Dedifferentiated amniotic fluid mesenchymal stem cell (primary cell): ENCODE results near the gene HAVCR1.
"Not testable (repeated sequence)": the region's sequence is repeated elsewhere in the genome, so short reads cannot be mapped to it uniquely, and the experiment has no call there.

Source experiments
- DNase-seq: peaks from one replicate; pipeline ENCODE4 v3.0.0-alpha.2; 2016; ENCODE audit errors: extremely low spot score

HAVCR1 gene

DNA sequence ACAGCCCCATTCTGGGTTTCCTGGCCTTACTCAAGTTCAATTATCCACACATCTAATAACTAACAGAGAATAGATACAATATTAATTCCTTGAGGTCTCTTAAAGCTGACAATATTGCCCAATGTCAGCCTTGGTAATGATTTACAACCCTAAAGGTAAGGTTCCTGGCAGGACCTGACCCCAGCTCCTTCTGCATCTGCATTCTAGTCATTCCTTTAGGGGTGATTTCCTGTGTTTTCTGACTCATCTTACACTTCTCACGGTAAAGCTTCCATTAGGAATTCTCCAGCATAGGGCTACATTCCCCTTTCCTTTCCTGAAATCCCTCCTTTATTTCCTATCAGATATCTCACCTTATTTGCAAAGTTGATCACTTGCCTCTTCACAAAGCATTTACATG is 9.3 kb downstream of the HAVCR1 start:
- DNase-seq: no peak

DNA sequence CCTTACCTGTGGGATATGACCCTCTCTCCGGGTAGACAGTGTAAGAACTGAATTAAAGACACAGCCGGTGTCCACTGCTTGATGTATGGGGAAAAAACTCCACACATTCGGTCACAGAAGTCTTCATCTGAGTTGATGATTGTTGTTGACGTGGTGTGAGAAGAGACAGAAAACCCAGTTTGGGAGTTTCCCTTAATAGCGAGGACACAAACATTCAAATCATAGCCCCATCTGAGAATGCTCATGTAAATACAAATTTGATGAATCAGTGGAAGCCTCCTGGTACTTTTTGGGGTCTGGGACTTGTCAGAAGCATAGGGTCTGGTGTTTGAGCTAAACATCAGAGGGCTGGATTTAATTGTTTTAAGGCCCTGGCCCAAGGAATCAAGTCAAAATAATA is 11.0 kb downstream of the HAVCR1 start:
- no peak for DNase-seq

DNA sequence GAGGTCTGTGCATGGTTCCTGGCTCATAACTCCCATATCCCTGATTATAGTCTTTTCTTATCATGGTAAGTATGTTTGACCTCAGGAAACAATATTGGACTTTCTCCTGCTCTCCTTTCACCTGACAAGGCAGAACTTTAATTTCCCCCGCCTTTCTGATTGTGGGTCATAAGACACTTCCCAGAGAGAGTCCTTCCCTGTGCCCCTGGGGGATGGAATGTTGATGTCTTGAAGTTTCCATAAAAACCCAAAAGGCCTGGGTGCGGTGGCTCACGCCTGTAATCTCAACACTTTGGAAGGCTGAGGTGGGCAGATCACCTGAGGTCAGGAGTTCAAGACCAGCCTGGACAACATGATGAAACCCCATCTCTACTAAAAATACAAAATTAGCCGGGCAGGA is 11.9 kb downstream of the HAVCR1 start:
- not testable (repeated sequence) for DNase-seq

DNA sequence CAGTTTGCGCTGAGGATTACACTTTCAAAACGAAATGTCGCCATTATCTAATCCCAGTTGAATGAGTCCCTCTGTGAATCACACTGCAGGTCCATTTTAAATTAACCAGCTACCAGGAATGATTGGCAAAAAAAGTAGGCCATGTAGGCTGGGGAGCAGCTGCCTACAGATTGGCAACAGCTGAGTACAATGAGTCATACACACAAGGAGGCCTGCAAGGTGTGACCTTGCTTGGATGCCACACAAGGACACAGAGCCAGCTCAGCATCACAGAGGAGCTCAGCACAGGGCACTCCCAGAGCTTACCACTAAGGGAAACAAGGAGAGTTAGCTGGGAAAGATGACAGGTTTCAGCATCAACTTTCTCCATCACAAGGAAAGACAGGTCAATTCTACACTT is 12.9 kb downstream of the HAVCR1 start:
- DNase-seq: no peak

DNA sequence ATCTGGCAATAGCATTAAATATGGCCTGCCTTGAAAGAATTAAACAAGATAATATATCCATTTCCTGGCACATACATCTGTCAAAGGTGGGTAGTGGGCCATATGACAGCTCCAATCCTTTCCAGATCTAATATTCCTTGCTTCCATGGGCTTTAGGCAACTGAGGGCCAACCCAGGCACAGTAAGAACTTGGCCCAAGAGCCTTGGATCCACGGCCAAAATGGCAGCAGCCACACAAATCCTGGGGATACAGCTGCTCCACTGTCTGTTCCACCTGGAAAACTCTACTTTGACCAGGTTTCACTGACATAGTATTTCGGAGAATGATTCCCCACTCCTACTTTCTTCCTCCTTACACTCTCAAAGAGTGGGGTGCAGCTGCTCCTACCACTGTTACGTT is 13.3 kb downstream of the HAVCR1 start:
- no peak for DNase-seq

DNA sequence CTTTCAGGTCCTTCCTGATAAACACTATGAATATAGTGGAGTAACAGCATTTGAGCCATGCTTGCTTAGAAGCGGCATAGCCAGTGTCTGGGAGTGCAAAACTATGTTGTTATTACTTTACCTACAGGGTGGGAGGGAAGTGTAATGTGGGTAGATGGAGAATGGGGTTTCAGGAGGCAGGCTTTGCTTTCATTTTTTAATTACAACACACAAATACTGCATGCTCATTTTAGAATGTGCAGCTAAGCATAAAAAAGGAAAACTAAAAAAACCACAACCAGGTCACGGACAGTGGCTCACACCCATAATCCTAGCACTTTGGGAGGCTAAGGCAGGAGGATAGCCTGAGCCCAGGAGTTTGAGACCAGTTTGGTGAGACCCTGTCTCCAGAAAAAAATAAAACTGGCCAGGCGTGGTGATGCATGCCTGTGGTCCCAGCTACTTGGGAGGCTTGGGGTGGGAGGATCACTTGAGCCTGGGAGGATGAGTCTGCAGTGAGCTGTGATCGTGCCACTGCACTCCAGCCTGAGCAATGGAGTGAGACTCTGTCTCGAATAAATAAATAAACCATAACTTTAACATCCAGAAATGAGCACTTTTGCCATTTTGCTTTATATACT is 20.2 kb downstream of the HAVCR1 start:
- DNase-seq: no peak

DNA sequence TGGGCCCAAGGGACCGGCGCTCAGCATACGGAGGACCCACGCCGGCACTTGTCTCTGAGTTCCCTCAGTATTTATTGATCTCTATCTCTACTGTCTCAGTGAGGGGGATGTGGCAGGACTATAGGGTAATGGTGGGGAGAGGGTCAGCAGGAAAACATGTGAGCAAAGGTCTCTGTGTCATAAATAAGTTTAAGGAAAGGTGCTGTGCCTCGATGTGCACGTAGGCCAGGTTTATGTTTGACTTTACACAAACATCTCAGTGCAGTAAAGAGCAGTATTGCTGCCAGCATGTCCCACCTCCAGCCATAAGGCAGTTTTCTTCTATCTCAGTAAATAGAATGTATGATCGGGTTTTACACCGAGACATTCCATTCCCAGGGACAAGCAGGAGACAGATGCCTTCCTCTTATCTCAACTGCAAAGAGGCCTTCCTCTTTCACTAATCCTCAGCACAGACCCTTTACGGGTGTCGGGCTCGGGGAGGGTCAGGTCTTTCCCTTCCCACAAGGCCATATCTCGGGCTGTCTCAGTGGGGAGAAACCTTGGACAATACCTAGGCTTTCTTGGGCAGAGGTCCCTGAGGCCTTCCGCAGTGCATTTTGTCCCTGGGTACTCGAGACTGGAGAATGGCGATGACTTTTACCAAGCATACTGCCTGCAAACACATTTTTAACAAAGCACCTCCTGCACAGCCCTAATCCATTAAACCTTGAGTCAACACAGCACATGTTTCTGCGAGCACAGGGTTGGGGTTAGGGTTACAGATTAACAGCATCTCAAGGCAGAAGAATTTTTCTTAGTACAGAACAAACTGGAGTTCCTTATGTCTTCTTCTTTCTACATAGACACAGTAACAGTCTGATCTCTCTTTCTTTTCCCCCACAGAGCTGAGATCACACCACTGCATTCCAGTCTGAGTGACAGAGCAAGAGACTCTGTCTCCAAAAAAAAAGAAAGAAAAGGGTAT is 24.5 kb downstream of the HAVCR1 start:
- DNase-seq: not testable (repeated sequence)

DNA sequence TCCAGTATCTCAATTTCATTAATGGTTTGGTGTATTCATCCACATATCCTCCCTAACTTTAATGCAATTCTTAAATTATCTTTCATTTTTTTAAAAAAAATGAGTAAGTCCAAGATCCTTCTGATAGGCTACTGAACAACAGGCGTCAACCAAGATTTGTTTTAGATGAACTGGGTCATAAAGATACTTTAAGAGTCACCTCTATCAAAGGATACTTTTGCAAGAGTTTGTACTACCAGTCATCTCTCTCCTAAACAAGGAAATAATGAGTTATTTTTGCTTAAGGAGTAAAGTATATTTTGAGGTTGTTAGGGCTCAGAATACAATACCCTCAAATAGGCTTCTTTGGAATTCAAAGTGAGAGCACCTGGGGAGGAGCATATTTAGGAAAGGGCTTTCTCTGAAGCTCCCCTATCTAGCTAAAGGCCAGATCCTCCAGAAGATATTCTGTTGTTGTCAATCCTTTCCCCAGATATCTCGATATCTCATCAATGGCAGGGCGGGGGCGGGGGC is 25.8 kb downstream of the HAVCR1 start:
- DNase-seq: no peak

DNA sequence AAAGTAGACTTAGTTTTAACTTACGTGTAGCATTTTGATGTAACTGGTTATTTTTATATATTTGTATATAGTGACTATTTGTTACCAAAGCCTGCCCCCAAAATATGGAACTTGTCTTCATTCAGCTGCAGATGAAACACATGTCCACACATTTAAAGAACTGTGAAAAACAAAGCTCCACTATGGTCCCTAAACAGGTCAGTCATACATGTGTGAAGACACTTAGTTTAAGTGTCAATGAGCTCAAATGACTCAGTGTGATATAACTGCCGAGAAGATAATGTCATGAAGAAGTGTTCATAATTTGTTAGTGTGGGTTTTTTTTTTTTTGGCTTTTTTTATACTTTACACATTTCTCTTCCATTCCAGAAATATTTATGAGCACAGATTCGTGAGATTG is 28.2 kb downstream of the HAVCR1 start:
- DNase-seq: no peak

DNA sequence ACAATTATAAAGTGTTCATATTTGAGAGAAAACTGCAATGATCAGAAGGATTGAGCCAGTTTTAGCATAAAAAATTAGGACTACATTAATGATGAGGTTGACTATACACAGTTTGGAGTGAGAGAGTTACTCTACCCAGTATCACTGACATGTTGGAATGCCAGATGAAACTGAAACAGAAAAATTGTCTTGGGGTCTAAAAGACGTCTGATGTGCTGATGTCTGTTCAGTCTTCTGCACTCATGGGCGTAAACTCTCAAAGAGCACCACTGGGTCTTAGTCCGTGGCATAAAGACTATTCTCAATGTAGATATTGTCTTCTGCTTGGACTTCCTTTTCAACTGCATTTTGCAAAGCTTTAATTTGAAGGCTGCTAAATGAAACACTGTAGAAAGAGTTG is 29.5 kb downstream of the HAVCR1 start:
- DNase-seq: no peak

DNA sequence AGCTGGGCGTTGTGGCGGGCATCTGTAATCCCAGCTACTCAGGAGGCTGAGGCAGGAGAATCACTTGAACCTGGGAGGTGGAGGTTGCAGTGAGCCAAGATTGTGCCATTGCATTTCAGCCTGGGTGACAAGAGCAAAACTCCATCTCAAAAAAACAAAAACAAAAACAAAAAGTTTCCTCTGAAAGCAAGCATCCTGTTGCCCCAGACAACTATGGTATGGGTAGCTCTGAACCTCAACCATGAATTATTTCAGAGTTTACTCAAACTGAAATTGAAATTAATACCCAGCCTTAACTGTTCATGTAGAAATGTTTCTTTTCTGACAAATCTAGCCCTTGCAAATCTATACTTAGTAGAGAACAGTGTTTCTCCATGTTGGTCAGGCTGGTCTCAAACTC is 31.3 kb downstream of the HAVCR1 start:
- DNase-seq: not testable (repeated sequence)

DNA sequence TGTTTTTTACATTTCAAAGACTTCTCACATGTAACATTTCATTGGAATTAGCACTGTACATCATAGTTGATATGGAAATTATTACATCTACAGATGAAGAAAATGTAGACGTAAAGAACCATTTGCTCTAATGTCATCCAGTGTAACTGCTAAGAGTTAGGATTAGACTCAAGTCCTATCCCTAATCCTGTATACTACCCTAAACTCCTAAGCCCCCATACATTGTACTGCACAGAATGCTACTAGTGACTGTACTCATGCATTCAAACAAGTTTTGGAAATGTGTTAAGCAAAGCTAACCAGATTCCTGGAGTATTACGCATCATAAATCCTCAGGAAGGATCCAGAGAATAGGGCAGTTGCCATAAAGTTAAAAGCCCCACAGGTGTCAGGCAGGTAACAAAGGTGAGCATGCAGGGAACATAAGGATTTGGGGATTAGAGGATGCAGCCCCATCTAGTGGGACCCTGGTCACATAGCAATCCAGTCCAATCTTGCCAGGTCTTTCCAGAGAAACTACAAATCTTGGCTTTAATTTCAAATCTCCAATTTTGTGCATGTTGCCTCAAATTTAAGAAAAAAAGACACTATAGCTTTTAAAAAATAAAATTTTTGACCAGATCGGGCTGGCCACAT is 32.0 kb downstream of the HAVCR1 start:
- no peak for DNase-seq

DNA sequence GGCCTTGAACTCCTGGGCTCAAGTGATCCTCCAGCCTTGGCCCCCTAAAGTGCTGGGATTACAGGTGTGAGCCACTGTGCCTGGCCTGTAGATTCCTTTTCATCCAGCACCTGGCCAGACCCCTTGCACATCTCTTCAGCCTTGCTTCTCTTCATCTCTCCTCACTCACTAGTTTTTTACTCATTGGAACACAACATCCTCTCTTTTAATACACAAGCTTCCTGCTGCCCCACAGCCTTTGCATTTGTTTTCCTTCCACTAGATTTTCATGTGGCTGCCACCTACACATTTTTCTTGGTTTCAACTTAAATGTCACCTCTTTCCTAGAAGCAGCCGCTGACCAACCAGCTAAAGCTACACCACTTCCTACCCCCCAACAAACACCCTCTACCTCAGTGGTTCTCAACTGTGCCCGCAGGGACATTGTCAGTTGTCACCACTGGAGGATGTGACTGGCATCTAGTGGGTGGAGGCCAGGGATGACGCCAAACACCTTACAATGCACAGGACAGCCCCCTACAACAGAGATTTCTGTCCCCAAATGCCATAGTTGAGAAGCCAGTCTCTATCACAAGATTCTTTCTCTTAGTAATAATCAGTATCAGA is 33.7 kb downstream of the HAVCR1 start:
- DNase-seq: no peak

DNA sequence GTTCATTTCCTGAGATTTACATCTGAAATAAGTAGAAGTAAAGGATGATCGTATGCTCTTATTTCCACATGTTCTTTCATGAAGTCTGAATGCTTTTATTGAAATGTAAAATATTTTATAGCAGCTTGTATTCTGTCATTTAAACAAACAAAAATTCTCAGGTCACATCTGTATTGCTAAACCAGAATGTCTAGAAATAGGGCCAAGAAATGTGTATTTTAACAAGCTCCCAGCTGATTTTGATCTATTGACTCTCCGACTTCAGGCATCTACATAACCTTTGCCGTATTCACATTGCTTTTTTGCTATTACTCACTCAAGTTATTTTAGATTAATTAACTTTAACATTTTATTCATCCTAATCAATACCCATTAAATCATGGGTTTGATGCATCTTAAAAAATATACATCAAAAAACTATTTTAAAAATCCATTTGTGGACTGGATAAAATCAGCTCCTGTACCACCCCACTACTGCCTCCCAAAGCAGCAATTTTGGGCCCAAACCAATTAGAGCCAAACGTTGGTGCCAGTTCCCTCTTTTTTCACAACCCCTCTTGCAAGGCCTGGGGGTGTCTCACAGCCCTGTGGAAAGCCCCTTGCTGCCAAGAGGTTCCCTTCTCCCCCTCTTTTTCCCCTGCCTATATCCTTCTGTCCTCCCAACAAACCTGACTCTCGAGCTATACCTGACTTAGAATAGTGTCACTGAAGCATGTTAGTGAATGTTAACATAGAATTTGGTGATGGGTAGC is 34.5 kb downstream of the HAVCR1 start:
- no peak for DNase-seq

DNA sequence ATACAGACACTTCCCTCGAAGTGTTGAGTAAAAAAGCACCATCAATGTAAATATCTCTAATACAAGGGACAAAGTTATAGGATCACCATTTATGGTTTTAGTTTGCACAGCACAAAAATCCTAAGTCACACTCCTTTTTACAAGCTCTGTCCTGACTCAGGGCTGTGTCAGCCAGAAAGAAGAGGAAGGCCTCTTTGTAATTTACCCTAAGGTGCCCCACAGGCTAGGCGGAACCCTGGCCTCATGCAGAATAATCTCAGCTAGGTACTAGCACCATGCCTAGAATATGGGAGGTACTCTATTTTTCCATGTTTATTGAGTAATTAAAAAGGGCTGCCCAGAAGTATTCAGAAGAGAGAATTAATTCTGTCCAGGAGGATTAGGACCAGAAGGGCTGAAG is 36.9 kb downstream of the HAVCR1 start:
- DNase-seq: no peak

DNA sequence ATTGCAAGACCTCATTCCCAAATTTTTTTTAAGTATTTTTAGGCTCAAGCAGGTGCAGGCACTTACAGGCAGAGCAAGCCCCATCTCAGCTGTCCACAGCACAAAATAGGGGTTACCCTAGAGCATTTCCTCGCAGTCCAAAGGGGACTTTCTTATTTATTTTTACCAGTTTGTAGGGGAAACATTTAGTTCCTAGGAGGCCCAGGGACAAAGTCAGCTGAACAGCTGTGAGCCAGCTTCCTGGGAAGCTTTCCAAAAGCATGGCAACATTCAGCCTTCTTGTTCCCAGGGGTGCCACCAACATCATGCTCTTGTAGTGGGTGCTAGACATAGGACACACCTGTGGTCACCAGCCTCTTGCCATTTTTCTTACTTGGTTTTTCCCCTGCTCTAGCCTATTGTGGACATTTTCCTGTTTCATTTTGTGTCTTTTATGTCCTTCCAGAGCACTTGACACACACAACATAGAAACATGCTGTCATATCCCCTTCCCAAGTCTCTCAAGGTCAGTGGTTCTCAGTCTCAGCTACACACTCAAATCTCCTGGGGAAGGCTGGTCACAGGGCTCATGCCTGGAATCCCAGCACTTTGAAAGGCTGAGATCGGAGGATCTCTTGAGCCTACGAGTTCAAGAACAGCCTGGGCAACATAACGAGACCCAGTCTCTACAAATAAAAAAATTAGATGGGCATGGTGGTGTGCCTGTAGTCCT is 38.2 kb downstream of the HAVCR1 start:
- no peak for DNase-seq

DNA sequence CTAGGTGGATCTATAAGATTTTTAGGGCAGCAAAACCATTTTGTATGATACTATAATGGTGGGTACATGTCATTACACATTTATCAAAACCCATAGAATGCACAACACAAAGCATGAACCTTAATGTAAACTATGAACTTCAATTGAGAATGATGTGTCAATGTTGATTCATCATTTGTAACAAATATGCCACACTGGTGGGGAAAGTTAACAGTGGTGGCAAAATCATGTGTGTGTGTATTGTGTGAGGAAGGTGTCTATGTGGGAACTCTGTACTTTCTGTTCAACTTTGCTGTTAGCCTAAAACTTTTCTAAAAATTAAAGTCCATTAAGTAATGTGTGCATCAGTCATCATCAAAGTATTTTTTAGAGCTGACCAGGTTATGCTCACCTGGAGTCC is 38.9 kb downstream of the HAVCR1 start:
- DNase-seq: no peak

DNA sequence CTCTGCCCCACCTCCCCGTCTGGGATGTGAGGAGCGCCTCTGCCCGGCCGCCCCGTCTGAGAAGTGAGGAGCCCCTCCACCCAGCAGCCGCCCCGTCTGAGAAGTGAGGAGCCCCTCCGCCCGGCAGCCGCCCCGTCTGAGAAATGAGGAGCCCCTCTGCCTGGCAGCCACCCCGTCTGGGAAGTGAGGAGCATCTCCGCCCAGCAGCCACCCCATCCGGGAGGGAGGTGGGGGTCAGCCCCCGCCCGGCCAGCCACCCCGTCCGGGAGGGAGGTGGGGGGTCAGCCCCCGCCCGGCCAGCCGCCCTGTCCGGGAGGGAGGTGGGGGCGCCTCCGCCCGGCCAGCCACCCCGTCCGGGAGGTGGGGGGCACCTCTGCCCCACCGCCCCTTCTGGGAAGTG is 44.8 kb downstream of the HAVCR1 start:
- DNase-seq: not testable (repeated sequence)

DNA sequence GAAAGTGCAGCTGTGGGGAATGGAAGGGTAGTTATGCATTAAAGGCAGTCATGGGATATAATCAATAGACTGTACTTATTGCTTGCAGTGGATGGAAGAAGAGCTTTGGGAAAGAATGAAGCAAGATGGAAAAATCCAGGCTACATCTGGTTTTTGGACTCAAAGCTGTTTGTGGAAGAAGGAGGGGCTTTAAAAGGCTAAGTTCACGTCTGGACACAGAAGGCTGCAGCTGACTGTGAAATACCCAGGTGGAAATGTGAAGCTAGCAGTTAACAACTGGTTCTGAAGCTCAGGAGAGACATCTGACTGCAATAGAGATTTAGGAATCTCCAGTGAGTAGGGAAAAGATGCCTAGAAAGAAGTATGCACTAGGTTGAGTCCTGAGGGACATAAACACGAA is 52.7 kb downstream of the HAVCR1 start:
- DNase-seq: no peak

DNA sequence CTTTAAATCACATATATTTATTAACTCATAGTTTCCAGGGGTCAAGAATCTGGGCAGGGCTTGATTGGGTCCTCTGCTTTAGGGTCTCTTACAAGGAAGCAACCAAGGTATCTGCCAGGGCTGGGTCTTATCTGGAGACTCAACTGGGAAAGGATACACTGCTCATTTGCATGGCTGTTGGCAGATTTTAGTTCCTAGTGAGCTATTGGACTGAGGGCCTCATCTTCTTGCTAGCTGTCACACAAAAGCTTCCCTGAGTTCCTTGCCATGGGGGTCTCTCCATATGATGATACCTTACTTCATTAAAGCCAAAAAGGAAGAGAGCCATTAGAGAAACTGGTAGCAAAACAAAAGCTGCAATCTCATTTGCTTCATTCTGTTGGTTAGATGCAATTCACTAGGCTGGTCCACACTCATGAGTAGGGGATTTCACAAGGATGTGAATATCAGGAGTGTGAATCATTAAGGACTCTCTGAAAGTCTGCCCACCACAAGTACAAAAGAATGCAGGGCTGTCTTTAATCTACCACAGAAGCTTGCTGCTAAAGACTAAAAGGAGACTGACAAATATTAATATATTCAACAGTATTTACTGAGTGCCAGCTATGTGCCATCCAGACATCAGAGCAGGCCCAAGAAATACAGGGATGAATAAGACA is 53.9 kb downstream of the HAVCR1 start:
- DNase-seq: no peak
